GM18909 (cell line): ENCODE results near the gene FUT8.
"Not testable (repeated sequence)": the region's sequence is repeated elsewhere in the genome, so short reads cannot be mapped to it uniquely, and the experiment has no call there.

Experiments
- ATAC-seq: cut with Tn5 transposase; IDR thresholded peaks from one replicate; pipeline ENCODE4 v1.9.1; 2021; ENCODE audit warnings: mild to moderate bottlenecking; ENCODE audit not compliant: unreplicated experiment, poor library complexity

The FUT8 gene

GRCh38 chr14:65685572-65685971 lies 273.0 kb downstream of the FUT8 start:
- ATAC-seq = no peak

- no peak for ATAC-seq
Measured at GRCh38 chr14:65686761-65687160, 274.2 kb downstream of the FUT8 start.

- ATAC-seq = no peak
Measured at GRCh38 chr14:65689070-65689469, 276.5 kb downstream of the FUT8 start.

- ATAC-seq = not testable (repeated sequence)
Measured at GRCh38 chr14:65692566-65692965, 280.0 kb downstream of the FUT8 start.

GRCh38 chr14:65696801-65697200 lies 284.3 kb downstream of the FUT8 start:
- no peak for ATAC-seq

GRCh38 chr14:65703521-65703920 lies 291.0 kb downstream of the FUT8 start:
- ATAC-seq = no peak

- ATAC-seq = no peak
Measured at GRCh38 chr14:65703996-65704395, 291.5 kb downstream of the FUT8 start.

GRCh38 chr14:65704437-65704836 lies 291.9 kb downstream of the FUT8 start:
- no peak for ATAC-seq

- ATAC-seq = no peak
Measured at GRCh38 chr14:65704850-65705249, 292.3 kb downstream of the FUT8 start.

GRCh38 chr14:65709576-65709975 lies 297.0 kb downstream of the FUT8 start:
- ATAC-seq = no peak

GRCh38 chr14:65716813-65717212 lies 304.3 kb downstream of the FUT8 start:
- ATAC-seq = not testable (repeated sequence)

GRCh38 chr14:65717384-65717915 lies 304.9 kb downstream of the FUT8 start:
- ATAC-seq = not testable (repeated sequence)

- no peak for ATAC-seq
Measured at GRCh38 chr14:65718629-65719028, 306.1 kb downstream of the FUT8 start.

- ATAC-seq = no peak
Measured at GRCh38 chr14:65720171-65720570, 307.6 kb downstream of the FUT8 start.

GRCh38 chr14:65720743-65721142 lies 308.2 kb downstream of the FUT8 start:
- ATAC-seq = no peak

GRCh38 chr14:65723348-65723747 lies 310.8 kb downstream of the FUT8 start:
- peak; percentile 45 for ATAC-seq

- no peak for ATAC-seq
Measured at GRCh38 chr14:65728604-65729003, 316.1 kb downstream of the FUT8 start.

- no peak for ATAC-seq
Measured at GRCh38 chr14:65729566-65729965, 317.0 kb downstream of the FUT8 start.

- ATAC-seq = peak; percentile 99
Measured at GRCh38 chr14:65731933-65732506, 319.5 kb downstream of the FUT8 start.

GRCh38 chr14:65738339-65738738 lies 325.8 kb downstream of the FUT8 start:
- ATAC-seq = no peak

GRCh38 chr14:65745396-65746190 lies 333.1 kb downstream of the FUT8 start:
- no peak for ATAC-seq

- no peak for ATAC-seq
Measured at GRCh38 chr14:65748796-65749195, 336.3 kb downstream of the FUT8 start.
